ENCODE results near the gene MOSPD2. TPM values are rescaled to one million over a fixed set of nuclear protein-coding genes. Genes with fewer than 3 reads are reported as not detected.

Gene MOSPD2
- 17.1 and 18.0 TPM in 2 replicates for polyA plus RNA-seq (2013)

- no CpG with 5 or more reads among the region's 78 CpGs for WGBS (ENCODE audit: extremely low coverage, insufficient coverage, insufficient read length)
- Histone ChIP-seq H2BK120ac (ENCODE audit: insufficient read depth, low read length, poor library complexity) (peak within 1 kb of the TSS; percentile 72), H2AK5ac (ENCODE audit: low read length) (no peak within 1 kb of the TSS), H3K18ac (ENCODE audit: low read length) (peak within 1 kb of the TSS; percentile 88), H3K23ac (ENCODE audit: low read length) (no peak within 1 kb of the TSS), H4K12ac (ENCODE audit: low read depth, low read length) (peak within 1 kb of the TSS; percentile 69), H2AFZ (ENCODE audit: insufficient read depth, low read length, poor library complexity) (peak within 1 kb of the TSS; percentile 97), H3K4me1 (ENCODE audit: control insufficient read depth in 1 of 2, insufficient read depth in 2 of 2, low read length in 2 of 2) (peaks cover 0 to 3% of the 10 kb centered on the region in 2 experiments), H3K4ac (ENCODE audit: low read depth, low read length) (peak within 1 kb of the TSS; percentile 6), H3K36me3 (ENCODE audit: control insufficient read depth in 1 of 2, insufficient read depth in 2 of 2, low read length in 2 of 2) (no peaks in the 10 kb centered on the region), H3K79me2 (ENCODE audit: control insufficient read depth, insufficient read depth, low read length, poor library complexity) (peaks cover 2% of the 10 kb centered on the region), H2BK12ac (ENCODE audit: low read length) (no peak within 1 kb of the TSS), H4K8ac (ENCODE audit: low read depth, low read length) (peak within 1 kb of the TSS; percentile 84), H3K4me2 (ENCODE audit: low read length) (peak within 1 kb of the TSS; percentile 76), H3K27ac (ENCODE audit: low read depth, low read length) (peak within 1 kb of the TSS; percentile 65), H3K9ac (ENCODE audit: low read length) (peak within 1 kb of the TSS; percentile 83), H3K14ac (ENCODE audit: low read length) (peak within 1 kb of the TSS; percentile 87), H3K27me3 (ENCODE audit: insufficient read depth, low read length) (no peaks in the 10 kb centered on the region), H2BK5ac (ENCODE audit: low read depth, low read length, poor library complexity) (peak within 1 kb of the TSS; percentile 79), H4K91ac (ENCODE audit: low read depth, low read length) (peak within 1 kb of the TSS; percentile 73), H3K4me3 (ENCODE audit: low read depth, low read length) (peak within 1 kb of the TSS; percentile 91), H3K79me1 (ENCODE audit: low read length) (peaks cover 4% of the 10 kb centered on the region), H3K9me3 (ENCODE audit: insufficient read depth, low read depth, low read length) (no peaks in the 10 kb centered on the region)
- peak; percentile 90 for DNase-seq
These were observed at the start of gene MOSPD2, which contains the start of gene FANCB for GRCh38 chrX:14872851-14873675. TSS of gene MOSPD2 (plus strand) at chrX:14873421. CDS start at chrX:14873529, 108 bp downstream. TSS of gene FANCB (minus strand) at chrX:14873069. CDS start at chrX:14865510, 7,559 bp downstream.

DNA sequence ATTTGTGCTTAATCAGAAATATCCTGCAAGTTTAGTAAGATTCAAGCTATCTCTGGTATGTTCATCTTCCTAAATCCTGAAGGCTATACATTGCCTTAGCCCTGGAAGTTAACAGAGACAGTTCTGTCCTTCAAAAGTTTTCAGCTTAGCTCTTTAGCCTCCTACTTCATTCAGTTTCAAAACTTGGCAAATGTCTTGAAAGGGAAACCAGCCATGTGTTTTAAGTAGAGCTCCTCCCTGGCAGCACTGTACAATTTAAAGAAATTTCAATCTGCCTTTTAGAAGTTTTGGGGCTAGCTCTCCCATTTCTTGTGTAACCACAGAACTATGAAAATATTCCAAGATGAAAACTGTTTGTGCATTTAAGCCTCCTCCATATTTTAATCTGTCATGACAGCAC is 47.4 kb upstream of the MOSPD2 start:
- Histone ChIP-seq H3K4me3 (ENCODE audit: low read depth, low read length) (no peak overlapping the region), H4K8ac (ENCODE audit: low read depth, low read length) (no peak overlapping the region), H2AK5ac (ENCODE audit: low read length) (no peak overlapping the region), H2AFZ (ENCODE audit: insufficient read depth, low read length, poor library complexity) (no peak overlapping the region), H4K91ac (ENCODE audit: low read depth, low read length) (no peak overlapping the region), H2BK12ac (ENCODE audit: low read length) (no peak overlapping the region), H3K14ac (ENCODE audit: low read length) (no peak overlapping the region), H3K79me1 (ENCODE audit: low read length) (no peaks in the 10 kb centered on the region), H3K18ac (ENCODE audit: low read length) (no peak overlapping the region), H3K4me1 (ENCODE audit: control insufficient read depth in 1 of 2, insufficient read depth in 2 of 2, low read length in 2 of 2) (no peaks in the 10 kb centered on the region), H4K12ac (ENCODE audit: low read depth, low read length) (no peak overlapping the region), H3K9me3 (ENCODE audit: insufficient read depth, low read depth, low read length) (no peaks in the 10 kb centered on the region), H3K27ac (ENCODE audit: low read depth, low read length) (no peak overlapping the region), H3K23ac (ENCODE audit: low read length) (no peak overlapping the region), H3K36me3 (ENCODE audit: control insufficient read depth in 1 of 2, insufficient read depth in 2 of 2, low read length in 2 of 2) (no peaks in the 10 kb centered on the region), H2BK5ac (ENCODE audit: low read depth, low read length, poor library complexity) (no peak overlapping the region), H2BK120ac (ENCODE audit: insufficient read depth, low read length, poor library complexity) (no peak overlapping the region), H3K4me2 (ENCODE audit: low read length) (no peak overlapping the region), H3K79me2 (ENCODE audit: control insufficient read depth, insufficient read depth, low read length, poor library complexity) (no peaks in the 10 kb centered on the region), H3K4ac (ENCODE audit: low read depth, low read length) (no peak overlapping the region), H3K9ac (ENCODE audit: low read length) (no peak overlapping the region), H3K27me3 (ENCODE audit: insufficient read depth, low read length) (no peaks in the 10 kb centered on the region)
- no peak for DNase-seq

GRCh38 chrX:14826319-14826718 is 46.9 kb upstream of the MOSPD2 start:
- Histone ChIP-seq H3K9me3 (ENCODE audit: insufficient read depth, low read depth, low read length) (no peaks in the 10 kb centered on the region), H3K23ac (ENCODE audit: low read length) (no peak overlapping the region), H2BK120ac (ENCODE audit: insufficient read depth, low read length, poor library complexity) (no peak overlapping the region), H3K27me3 (ENCODE audit: insufficient read depth, low read length) (no peaks in the 10 kb centered on the region), H4K12ac (ENCODE audit: low read depth, low read length) (no peak overlapping the region), H3K4me2 (ENCODE audit: low read length) (no peak overlapping the region), H3K27ac (ENCODE audit: low read depth, low read length) (no peak overlapping the region), H4K91ac (ENCODE audit: low read depth, low read length) (no peak overlapping the region), H3K4ac (ENCODE audit: low read depth, low read length) (no peak overlapping the region), H2BK5ac (ENCODE audit: low read depth, low read length, poor library complexity) (no peak overlapping the region), H3K79me2 (ENCODE audit: control insufficient read depth, insufficient read depth, low read length, poor library complexity) (no peaks in the 10 kb centered on the region), H2AK5ac (ENCODE audit: low read length) (no peak overlapping the region), H2BK12ac (ENCODE audit: low read length) (no peak overlapping the region), H2AFZ (ENCODE audit: insufficient read depth, low read length, poor library complexity) (no peak overlapping the region), H3K79me1 (ENCODE audit: low read length) (no peaks in the 10 kb centered on the region), H3K36me3 (ENCODE audit: control insufficient read depth in 1 of 2, insufficient read depth in 2 of 2, low read length in 2 of 2) (no peaks in the 10 kb centered on the region), H3K14ac (ENCODE audit: low read length) (no peak overlapping the region), H3K4me3 (ENCODE audit: low read depth, low read length) (no peak overlapping the region), H4K8ac (ENCODE audit: low read depth, low read length) (no peak overlapping the region), H3K18ac (ENCODE audit: low read length) (no peak overlapping the region), H3K9ac (ENCODE audit: low read length) (no peak overlapping the region), H3K4me1 (ENCODE audit: control insufficient read depth in 1 of 2, insufficient read depth in 2 of 2, low read length in 2 of 2) (no peaks in the 10 kb centered on the region)
- no CpG with 5 or more reads among the region's 3 CpGs for WGBS (ENCODE audit: extremely low coverage, insufficient coverage, insufficient read length)
- no peak for DNase-seq

- no peak overlapping the region for H3K27ac ChIP-seq (ENCODE audit: low read depth, low read length)
- no peak overlapping the region for H3K4me3 ChIP-seq (ENCODE audit: low read depth, low read length)
- H2AFZ ChIP-seq (ENCODE audit: insufficient read depth, low read length, poor library complexity) = no peak overlapping the region
- DNase-seq = peak; percentile 23 to 78
- no peak overlapping the region for H4K8ac ChIP-seq (ENCODE audit: low read depth, low read length)
- H3K9me3 ChIP-seq (ENCODE audit: insufficient read depth, low read depth, low read length) = no peaks in the 10 kb centered on the region
- H4K91ac ChIP-seq (ENCODE audit: low read depth, low read length) = no peak overlapping the region
- H3K4me1 ChIP-seq (ENCODE audit: control insufficient read depth in 1 of 2, insufficient read depth in 2 of 2, low read length in 2 of 2) = peaks cover 0 to 5% of the 10 kb centered on the region in 2 experiments
- no peaks in the 10 kb centered on the region for H3K27me3 ChIP-seq (ENCODE audit: insufficient read depth, low read length)
- no peaks in the 10 kb centered on the region for H3K79me2 ChIP-seq (ENCODE audit: control insufficient read depth, insufficient read depth, low read length, poor library complexity)
- H3K14ac ChIP-seq (ENCODE audit: low read length) = no peak overlapping the region
- H3K23ac ChIP-seq (ENCODE audit: low read length) = no peak overlapping the region
- H2AK5ac ChIP-seq (ENCODE audit: low read length) = no peak overlapping the region
- H3K36me3 ChIP-seq (ENCODE audit: control insufficient read depth in 1 of 2, insufficient read depth in 2 of 2, low read length in 2 of 2) = no peaks in the 10 kb centered on the region
- no peak overlapping the region for H3K4ac ChIP-seq (ENCODE audit: low read depth, low read length)
- no peak overlapping the region for H3K4me2 ChIP-seq (ENCODE audit: low read length)
- H3K79me1 ChIP-seq (ENCODE audit: low read length) = no peaks in the 10 kb centered on the region
- no peak overlapping the region for H3K18ac ChIP-seq (ENCODE audit: low read length)
- H2BK12ac ChIP-seq (ENCODE audit: low read length) = no peak overlapping the region
- H4K12ac ChIP-seq (ENCODE audit: low read depth, low read length) = no peak overlapping the region
- H3K9ac ChIP-seq (ENCODE audit: low read length) = no peak overlapping the region
- no peak overlapping the region for H2BK5ac ChIP-seq (ENCODE audit: low read depth, low read length, poor library complexity)
- no peak overlapping the region for H2BK120ac ChIP-seq (ENCODE audit: insufficient read depth, low read length, poor library complexity)
- no CpG with 5 or more reads among the region's 2 CpGs for WGBS (ENCODE audit: extremely low coverage, insufficient coverage, insufficient read length)
These were observed 43.6 kb upstream of the MOSPD2 start for GRCh38 chrX:14829643-14830042.
